Gastrocnemius medialis (tissue), 4 donors: ENCODE data around the gene NXT1.

Source experiments
- CTCF ChIP-seq, 5 experiments: fragments of 450-650 bp in 3 of 5; fragments of 200-600 bp in 2 of 5; sonication (generic) in 2 of 5; IDR thresholded peaks in 4 of 5; conservative IDR thresholded peaks in 1 of 5; 1 replicate in 4 of 5; 2 replicates in 1 of 5; pipeline ENCODE4 v1.5.1; 2016 to 2019; ENCODE audit warnings: antibody characterized with exemption in 5 of 5, mild to moderate bottlenecking in 3 of 5, moderate library complexity in 3 of 5
- POLR2A ChIP-seq, 2 donors: fragments of 450-650 bp; IDR thresholded peaks; one replicate each; pipeline ENCODE4 v1.6.1; 2017; ENCODE audit warnings: antibody characterized with exemption in 2 of 2, mild to moderate bottlenecking in 2 of 2, moderate library complexity in 2 of 2

DNA sequence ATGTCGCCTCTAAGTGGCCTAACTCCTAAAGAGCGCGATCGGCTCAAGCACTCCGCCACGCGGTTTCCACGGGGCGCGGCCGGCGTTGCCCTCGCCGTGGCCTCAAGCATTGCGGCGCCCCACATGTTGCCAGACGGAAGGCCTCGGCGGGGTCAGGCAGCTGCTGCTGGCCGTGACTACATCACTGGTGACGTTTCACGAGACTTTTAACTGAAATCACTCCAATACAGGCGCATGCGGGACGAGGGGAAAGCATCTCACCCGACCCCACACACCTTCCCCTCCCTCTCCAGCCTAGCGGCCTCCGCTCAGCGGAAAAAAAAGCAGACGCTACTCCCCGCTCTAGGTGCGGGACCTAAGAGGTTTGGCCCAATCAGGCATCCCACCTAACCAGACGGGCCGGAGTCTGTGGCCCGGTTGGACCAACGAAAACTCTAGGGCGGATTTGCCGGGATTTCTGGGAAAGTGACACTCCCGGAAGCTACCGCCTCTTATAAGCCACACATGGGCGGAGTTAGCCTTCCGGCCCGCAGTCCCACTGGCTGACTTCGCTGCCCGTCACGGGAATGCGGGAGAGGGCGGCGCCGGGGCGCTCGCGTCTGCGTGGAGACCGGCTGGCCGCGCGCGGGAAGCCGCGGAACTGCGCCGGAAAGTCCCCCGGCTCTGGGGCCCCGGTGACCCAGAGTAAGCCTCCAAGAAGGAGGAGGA is at the start of gene NXT1:
- TF ChIP-seq POLR2A (IDR thresholded peaks at IDR 0.05) (peak; percentile 94 to 96), CTCF (IDR thresholded peaks at IDR 0.05 in 4 of 5, conservative IDR thresholded peaks at IDR 0.05 in 1 of 5) (no peak)
